GM21717 (cell line): ENCODE measurements around the gene ANKRD40CL.
"Not testable (repeated sequence)": the region's sequence is repeated elsewhere in the genome, so short reads cannot be mapped to it uniquely, and the experiment has no call there.

ENCODE experiments used
- ATAC-seq: cut with Tn5 transposase; IDR thresholded peaks from one replicate; pipeline ENCODE4 v1.9.1; 2021; ENCODE audit warnings: mild to moderate bottlenecking, moderate library complexity; ENCODE audit not compliant: unreplicated experiment

ANKRD40CL gene

GRCh38 chr17:50763716-50764475 lies 3.4 kb downstream of the ANKRD40CL start:
- ATAC-seq, result no peak

GRCh38 chr17:50762177-50762576 lies 5.1 kb downstream of the ANKRD40CL start:
- no peak for ATAC-seq

- no peak for ATAC-seq
These were observed 8.3 kb downstream of the ANKRD40CL start for GRCh38 chr17:50758989-50759544.

GRCh38 chr17:50758524-50758923 lies 8.8 kb downstream of the ANKRD40CL start:
- ATAC-seq, result no peak

- no peak for ATAC-seq
These were observed 12.8 kb downstream of the ANKRD40CL start for GRCh38 chr17:50754521-50754920.

GRCh38 chr17:50749245-50749644 lies 18.1 kb downstream of the ANKRD40CL start:
- ATAC-seq, result no peak

- ATAC-seq, result no peak
These were observed 21.7 kb downstream of the ANKRD40CL start for GRCh38 chr17:50745631-50746030.

- ATAC-seq, result no peak
These were observed 28.2 kb downstream of the ANKRD40CL start for GRCh38 chr17:50739098-50739497.

GRCh38 chr17:50737118-50737698 lies 30.1 kb downstream of the ANKRD40CL start:
- ATAC-seq, result no peak

- no peak for ATAC-seq
These were observed 32.0 kb downstream of the ANKRD40CL start for GRCh38 chr17:50735287-50735686.

- no peak for ATAC-seq
These were observed 35.5 kb downstream of the ANKRD40CL start for GRCh38 chr17:50731575-50732460.

GRCh38 chr17:50728881-50729765 lies 38.2 kb downstream of the ANKRD40CL start:
- no peak for ATAC-seq

- ATAC-seq, result no peak
These were observed 39.2 kb downstream of the ANKRD40CL start for GRCh38 chr17:50728112-50728429.

- ATAC-seq, result no peak
These were observed 41.3 kb downstream of the ANKRD40CL start for GRCh38 chr17:50725769-50726655.

GRCh38 chr17:50724622-50725021 lies 42.7 kb downstream of the ANKRD40CL start:
- ATAC-seq, result not testable (repeated sequence)

GRCh38 chr17:50722746-50723145 lies 44.6 kb downstream of the ANKRD40CL start:
- ATAC-seq, result no peak

- ATAC-seq, result no peak
These were observed 45.9 kb downstream of the ANKRD40CL start for GRCh38 chr17:50721194-50722010.

- no peak for ATAC-seq
These were observed 47.2 kb downstream of the ANKRD40CL start for GRCh38 chr17:50719924-50720794.
